Smooth muscle cell (in vitro differentiated cells): Measurements from ENCODE around the gene TMA7. TPM values are rescaled to one million over a fixed set of nuclear protein-coding genes. Genes with fewer than 3 reads are reported as not detected.

ENCODE experiments used
- DNase-seq: peaks from one replicate; lab custom pipeline; 2025; ENCODE audit not compliant: unreplicated experiment; lab: John Stamatoyannopoulos, UW
- H2AFZ ChIP-seq: fragments of 200-600 bp; sonication (generic); 2 replicates; pipeline ENCODE4 v1.6.0; 2016; ENCODE audit warnings: antibody characterized with exemption, low read depth, mild to moderate bottlenecking
- H3F3A ChIP-seq: fragments of 200-600 bp; sonication (generic); 2 replicates; pipeline ENCODE4 v1.6.0; 2017; ENCODE audit warnings: antibody characterized with exemption, low read depth
- H3K27ac ChIP-seq: fragments of 200-600 bp; sonication (generic); 2 replicates; pipeline ENCODE4 v1.5.1; 2016; ENCODE audit warnings: low read depth, mild to moderate bottlenecking
- H3K27me3 ChIP-seq: fragments of 200-600 bp; sonication (generic); 2 replicates; pipeline ENCODE4 v1.6.1; 2016; ENCODE audit warnings: low read depth, mild to moderate bottlenecking
- H3K36me3 ChIP-seq: fragments of 200-600 bp; sonication (generic); 2 replicates; pipeline ENCODE4 v1.5.1; 2016; ENCODE audit warnings: low read depth
- H3K4me1 ChIP-seq: fragments of 200-600 bp; sonication (generic); 2 replicates; pipeline ENCODE4 v1.5.1; 2016; ENCODE audit warnings: low read depth
- H3K4me2 ChIP-seq: fragments of 200-600 bp; sonication (generic); 2 replicates; pipeline ENCODE4 v1.6.0; 2016; ENCODE audit warnings: mild to moderate bottlenecking
- H3K4me3 ChIP-seq: fragments of 200-600 bp; sonication (generic); 2 replicates; pipeline ENCODE4 v1.5.1; 2016; ENCODE audit warnings: mild to moderate bottlenecking
- H3K79me2 ChIP-seq: fragments of 200-600 bp; sonication (generic); 2 replicates; pipeline ENCODE4 v1.6.0; 2016; ENCODE audit warnings: low read depth, mild to moderate bottlenecking
- H3K9ac ChIP-seq: fragments of 200-600 bp; sonication (generic); 2 replicates; pipeline ENCODE4 v1.6.0; 2016; ENCODE audit warnings: low read depth
- H3K9me3 ChIP-seq: fragments of 200-600 bp; sonication (generic); replicated peaks from 2 replicates; pipeline ENCODE4 v1.5.1; 2016; ENCODE audit warnings: low read depth
- H4K20me1 ChIP-seq: fragments of 200-600 bp; sonication (generic); 2 replicates; pipeline ENCODE4 v1.6.0; 2016; ENCODE audit warnings: low read depth
- CTCF ChIP-seq: fragments of 200-600 bp; sonication (generic); IDR thresholded peaks from 2 replicates; pipeline ENCODE4 v1.5.1; 2017; ENCODE audit warnings: borderline replicate concordance, mild to moderate bottlenecking, antibody characterized with exemption; ENCODE audit not compliant: insufficient read depth, poor library complexity, severe bottlenecking
- WGBS: methylation state at CpG from one replicate; pipeline ENCODE4 v1.1.7; 2016; ENCODE audit warnings: low lambda C conversion rate; 5-methylcytosine and 5-hydroxymethylcytosine counted together
- polyA plus RNA-seq: library from polyadenylated mRNA; unstranded; fragments of >200 nt; fragmentation: Nextera tagmentation; extraction: Ambion mirVana; gene quantifications from 2 replicates; pipeline ENCODE4 v1.2.1, GENCODE V29; 2016
- total RNA-seq: library from RNA; depleted of rRNA; stranded (reverse); fragments of >200 nt; gene quantifications from 2 replicates; pipeline ENCODE4 v1.2.3, GENCODE V29; 2014

The TMA7 gene
- total and polyA plus RNA-seq, 2 experiments from 2014 or later, result 343 to 491 TPM

GRCh38 chr3:48468329-48468731 is 28.3 kb downstream of the TMA7 start:
- no peaks in the 10 kb centered on the region for H3K36me3 ChIP-seq
- 96% methylated on average over 8 of the region's 8 CpGs for WGBS
- H3K4me1 ChIP-seq, result peaks cover 23% of the 10 kb centered on the region
- no peak overlapping the region for H3K4me2 ChIP-seq
- no peaks in the 10 kb centered on the region for H4K20me1 ChIP-seq
- no peak overlapping the region for H3K4me3 ChIP-seq
- no peak for TF ChIP-seq CTCF
- peaks cover 37% of the 10 kb centered on the region for H3K79me2 ChIP-seq
- peaks cover 12% of the 10 kb centered on the region for H3F3A ChIP-seq
- H3K9me3 ChIP-seq, result no peaks in the 10 kb centered on the region
- H3K27me3 ChIP-seq, result no peaks in the 10 kb centered on the region
- H2AFZ ChIP-seq, result no peak overlapping the region
- H3K27ac ChIP-seq, result peak overlapping the region; percentile 98
- no peak for DNase-seq
- H3K9ac ChIP-seq, result no peak overlapping the region

- H3K4me2 ChIP-seq, result no peak overlapping the region
- peaks cover 37% of the 10 kb centered on the region for H3K79me2 ChIP-seq
- peaks cover 17% of the 10 kb centered on the region for H3F3A ChIP-seq
- no peak overlapping the region for H2AFZ ChIP-seq
- no peak for TF ChIP-seq CTCF
- no peaks in the 10 kb centered on the region for H4K20me1 ChIP-seq
- H3K4me3 ChIP-seq, result no peak overlapping the region
- no peak overlapping the region for H3K9ac ChIP-seq
- H3K27me3 ChIP-seq, result no peaks in the 10 kb centered on the region
- no peak for DNase-seq
- no peaks in the 10 kb centered on the region for H3K36me3 ChIP-seq
- H3K9me3 ChIP-seq, result no peaks in the 10 kb centered on the region
- 94% methylated on average over 28 of the region's 29 CpGs for WGBS
- no peak overlapping the region for H3K27ac ChIP-seq
- peaks cover 31% of the 10 kb centered on the region for H3K4me1 ChIP-seq
These were observed 29.2 kb downstream of the TMA7 start for GRCh38 chr3:48469046-48469915.

GRCh38 chr3:48470286-48470685 is 30.2 kb downstream of the TMA7 start:
- H3F3A ChIP-seq, result peaks cover 17% of the 10 kb centered on the region
- no peak for TF ChIP-seq CTCF
- no peaks in the 10 kb centered on the region for H3K27me3 ChIP-seq
- no peak overlapping the region for H3K4me3 ChIP-seq
- H2AFZ ChIP-seq, result no peak overlapping the region
- H3K9me3 ChIP-seq, result no peaks in the 10 kb centered on the region
- no peaks in the 10 kb centered on the region for H4K20me1 ChIP-seq
- no peak overlapping the region for H3K27ac ChIP-seq
- 73% methylated on average over 1 of the region's 1 CpG for WGBS
- H3K9ac ChIP-seq, result no peak overlapping the region
- peaks cover 40% of the 10 kb centered on the region for H3K4me1 ChIP-seq
- H3K4me2 ChIP-seq, result no peak overlapping the region
- no peaks in the 10 kb centered on the region for H3K36me3 ChIP-seq
- no peak for DNase-seq
- peaks cover 37% of the 10 kb centered on the region for H3K79me2 ChIP-seq

DNA sequence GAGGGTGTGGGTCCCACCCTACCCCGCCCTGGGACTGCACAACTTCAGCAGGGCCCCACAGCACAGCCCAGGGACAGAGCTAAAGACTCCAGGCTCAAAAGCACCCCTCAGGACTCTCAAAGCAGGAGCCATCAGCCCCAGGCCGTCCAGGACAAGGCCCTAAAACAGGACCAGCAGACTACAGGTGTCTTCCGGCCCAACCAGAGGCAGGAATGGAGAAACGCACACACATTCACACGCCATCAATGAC is 32.5 kb downstream of the TMA7 start:
- Histone ChIP-seq H3K79me2 (peaks cover 34% of the 10 kb centered on the region), H2AFZ (peak overlapping the region; percentile 40), H3K4me2 (peak overlapping the region; percentile 90), H3K9ac (peak overlapping the region; percentile 83), H3F3A (peaks cover 11% of the 10 kb centered on the region), H3K27ac (peak overlapping the region; percentile 82), H4K20me1 (no peaks in the 10 kb centered on the region), H3K9me3 (no peaks in the 10 kb centered on the region), H3K4me1 (peaks cover 31% of the 10 kb centered on the region), H3K36me3 (no peaks in the 10 kb centered on the region), H3K4me3 (peak overlapping the region; percentile 57), H3K27me3 (no peaks in the 10 kb centered on the region)
- WGBS, result 4% methylated on average over 5 of the region's 5 CpGs
- DNase-seq, result no peak
- no peak for TF ChIP-seq CTCF
